GM12892 (cell line): ENCODE results near the gene LPIN1.

Experiments
- POLR2A ChIP-seq: IDR thresholded peaks from 2 replicates; pipeline ENCODE4 v1.6.1; 2011; ENCODE audit warnings: low read depth, low read length, control low read depth
- POLR2AphosphoS5 ChIP-seq: IDR thresholded peaks from 2 replicates; pipeline ENCODE4 v1.6.1; 2011; ENCODE audit warnings: low read depth, low read length, control low read depth
- TAF1 ChIP-seq: IDR thresholded peaks from 2 replicates; pipeline ENCODE4 v1.6.1; 2011; ENCODE audit warnings: low read depth, mild to moderate bottlenecking, control low read depth, low read length, borderline replicate concordance

GRCh38 chr2:11697103-11697871 lies 49.1 kb upstream of the LPIN1 start:
- TF ChIP-seq POLR2A (no peak), POLR2AphosphoS5 (no peak), TAF1 (no peak)
